ENCODE measurements around the gene CEP112. TPM values are rescaled to one million over a fixed set of nuclear protein-coding genes. Genes with fewer than 3 reads are reported as not detected.
A peak's percentile ranks its signal among the peaks of the same experiment; 100 is the strongest.

CEP112 gene
- total and polyA plus RNA-seq, 7 experiments from 2014 or later = 0.08 to 2.5 (median 0.66) TPM; not detected in 1

GRCh38 chr17:65665966-65666365, 526.0 kb downstream of the CEP112 start:
- no peak overlapping the region for H3K27ac Mint-ChIP-seq
- no peaks in the 10 kb centered on the region for H3K9me3 ChIP-seq (ENCODE audit: control insufficient read depth in 2 of 3, low read length in 3 of 3)
- H3K4me3 Mint-ChIP-seq = no peak overlapping the region
- H3K27ac ChIP-seq (ENCODE audit: low read depth, low read length) = no peak overlapping the region
- CTCF ChIA-PET = no interaction called here
- POLR2A ChIA-PET = no interaction called here
- no peaks in the 10 kb centered on the region for H3K4me1 ChIP-seq (ENCODE audit: control insufficient read depth in 2 of 2, insufficient read depth in 2 of 2, low read length in 2 of 2)
- no peak overlapping the region for H3K4me3 ChIP-seq (ENCODE audit: low read length)
- no peaks in the 10 kb centered on the region for H3K36me3 ChIP-seq (ENCODE audit: control insufficient read depth in 2 of 3, insufficient read depth in 3 of 3, low read length in 3 of 3)
- no peak for ATAC-seq
- H3K4me1 Mint-ChIP-seq = peaks cover 0 to 3% (median under 1%) of the 10 kb centered on the region in 7 donors
- H3K9me3 Mint-ChIP-seq = peaks cover 0 to under 1% (median 0%) of the 10 kb centered on the region in 11 donors
- H3K36me3 Mint-ChIP-seq = peaks cover 0 to 5% (median 0%) of the 10 kb centered on the region in 5 donors
- H3K27me3 ChIP-seq (ENCODE audit: control insufficient read depth in 2 of 2, insufficient read depth in 2 of 2, low read length in 2 of 2) = no peaks in the 10 kb centered on the region
- no peak for DNase-seq
- intact Hi-C loops (cut with micrococcal nuclease) = no loop called here
- H3K27me3 Mint-ChIP-seq = peaks cover 0 to 4% (median 0%) of the 10 kb centered on the region in 5 donors

GRCh38 chr17:65664696-65665095, 527.2 kb downstream of the CEP112 start:
- Histone ChIP-seq H3K9me3 (ENCODE audit: control insufficient read depth in 2 of 3, low read length in 3 of 3) (no peaks in the 10 kb centered on the region), H3K36me3 (ENCODE audit: control insufficient read depth in 2 of 3, insufficient read depth in 3 of 3, low read length in 3 of 3) (no peaks in the 10 kb centered on the region), H3K4me1 (ENCODE audit: control insufficient read depth in 2 of 2, insufficient read depth in 2 of 2, low read length in 2 of 2) (no peaks in the 10 kb centered on the region), H3K4me3 (ENCODE audit: low read length) (no peak overlapping the region), H3K27ac (ENCODE audit: low read depth, low read length) (no peak overlapping the region), H3K27me3 (ENCODE audit: control insufficient read depth in 2 of 2, insufficient read depth in 2 of 2, low read length in 2 of 2) (no peaks in the 10 kb centered on the region)
- Mint-ChIP-seq H3K4me1 (peaks cover 0 to 14% (median 9%) of the 10 kb centered on the region in 7 donors), H3K27me3 (peaks cover 0 to 4% (median 0%) of the 10 kb centered on the region in 5 donors), H3K36me3 (peaks cover 0 to 5% (median 0%) of the 10 kb centered on the region in 5 donors), H3K9me3 (peaks cover 0 to 4% (median 0%) of the 10 kb centered on the region in 11 donors), H3K4me3 (no peak overlapping the region), H3K27ac (no peak overlapping the region)
- DNase-seq = no peak
- POLR2A ChIA-PET = no interaction called here
- intact Hi-C loops (cut with micrococcal nuclease) = no loop called here
- CTCF ChIA-PET = no interaction called here
- no peak for ATAC-seq

GRCh38 chr17:65664266-65664665, 527.7 kb downstream of the CEP112 start:
- H3K27ac Mint-ChIP-seq = no peak overlapping the region
- H3K4me3 Mint-ChIP-seq = no peak overlapping the region
- no peak for ATAC-seq
- intact Hi-C loops (cut with micrococcal nuclease) = no loop called here
- H3K9me3 Mint-ChIP-seq = peaks cover 0 to 4% (median 0%) of the 10 kb centered on the region in 11 donors
- no peak overlapping the region for H3K4me3 ChIP-seq (ENCODE audit: low read length)
- H3K27me3 Mint-ChIP-seq = peaks cover 0 to 4% (median 0%) of the 10 kb centered on the region in 5 donors
- H3K27me3 ChIP-seq (ENCODE audit: control insufficient read depth in 2 of 2, insufficient read depth in 2 of 2, low read length in 2 of 2) = no peaks in the 10 kb centered on the region
- no peaks in the 10 kb centered on the region for H3K9me3 ChIP-seq (ENCODE audit: control insufficient read depth in 2 of 3, low read length in 3 of 3)
- DNase-seq = no peak
- CTCF ChIA-PET = no interaction called here
- H3K27ac ChIP-seq (ENCODE audit: low read depth, low read length) = no peak overlapping the region
- POLR2A ChIA-PET = no interaction called here
- peaks cover 0 to 5% (median 0%) of the 10 kb centered on the region in 5 donors for H3K36me3 Mint-ChIP-seq
- H3K4me1 Mint-ChIP-seq = peaks cover 0 to 19% (median 13%) of the 10 kb centered on the region in 7 donors
- H3K4me1 ChIP-seq (ENCODE audit: control insufficient read depth in 2 of 2, insufficient read depth in 2 of 2, low read length in 2 of 2) = no peaks in the 10 kb centered on the region
- H3K36me3 ChIP-seq (ENCODE audit: control insufficient read depth in 2 of 3, insufficient read depth in 3 of 3, low read length in 3 of 3) = no peaks in the 10 kb centered on the region

GRCh38 chr17:65662196-65662595, 529.7 kb downstream of the CEP112 start:
- H3K27me3 ChIP-seq (ENCODE audit: control insufficient read depth in 2 of 2, insufficient read depth in 2 of 2, low read length in 2 of 2) = no peaks in the 10 kb centered on the region
- no peaks in the 10 kb centered on the region for H3K9me3 ChIP-seq (ENCODE audit: control insufficient read depth in 2 of 3, low read length in 3 of 3)
- no peak for ATAC-seq
- no peak overlapping the region for H3K4me3 ChIP-seq (ENCODE audit: low read length)
- no peaks in the 10 kb centered on the region for H3K4me1 ChIP-seq (ENCODE audit: control insufficient read depth in 2 of 2, insufficient read depth in 2 of 2, low read length in 2 of 2)
- H3K36me3 Mint-ChIP-seq = peaks cover 0 to 5% (median 0%) of the 10 kb centered on the region in 5 donors
- H3K36me3 ChIP-seq (ENCODE audit: control insufficient read depth in 2 of 3, insufficient read depth in 3 of 3, low read length in 3 of 3) = no peaks in the 10 kb centered on the region
- H3K4me1 Mint-ChIP-seq = peaks cover 0 to 19% (median 13%) of the 10 kb centered on the region in 7 donors
- no peak overlapping the region for H3K27ac ChIP-seq (ENCODE audit: low read depth, low read length)
- no peak overlapping the region for H3K4me3 Mint-ChIP-seq
- no peaks in the 10 kb centered on the region for H3K27me3 Mint-ChIP-seq
- no peak for DNase-seq
- peaks cover 0 to 4% (median 0%) of the 10 kb centered on the region in 11 donors for H3K9me3 Mint-ChIP-seq
- intact Hi-C loops (cut with micrococcal nuclease) = no loop called here
- POLR2A ChIA-PET = no interaction called here
- H3K27ac Mint-ChIP-seq = no peak overlapping the region
- CTCF ChIA-PET = no interaction called here

- peaks cover 0 to 4% (median 0%) of the 10 kb centered on the region in 11 donors for H3K9me3 Mint-ChIP-seq
- H3K4me3 Mint-ChIP-seq = no peak overlapping the region
- intact Hi-C loops (cut with micrococcal nuclease) = no loop called here
- no peak for DNase-seq
- no peak overlapping the region for H3K4me3 ChIP-seq (ENCODE audit: low read length)
- peaks cover 3 to 22% (median 18%) of the 10 kb centered on the region in 7 donors for H3K4me1 Mint-ChIP-seq
- ATAC-seq = no peak
- no peaks in the 10 kb centered on the region for H3K4me1 ChIP-seq (ENCODE audit: control insufficient read depth in 2 of 2, insufficient read depth in 2 of 2, low read length in 2 of 2)
- ChIA-PET POLR2A (no interaction called here), CTCF (no interaction called here)
- H3K27ac ChIP-seq (ENCODE audit: low read depth, low read length) = no peak overlapping the region
- H3K36me3 Mint-ChIP-seq = peaks cover 0 to 5% (median 0%) of the 10 kb centered on the region in 5 donors
- H3K27ac Mint-ChIP-seq = peak overlapping the region in 1 of 9 donors; percentile 34
- no peaks in the 10 kb centered on the region for H3K9me3 ChIP-seq (ENCODE audit: control insufficient read depth in 2 of 3, low read length in 3 of 3)
- no peaks in the 10 kb centered on the region for H3K27me3 ChIP-seq (ENCODE audit: control insufficient read depth in 2 of 2, insufficient read depth in 2 of 2, low read length in 2 of 2)
- H3K27me3 Mint-ChIP-seq = no peaks in the 10 kb centered on the region
- no peaks in the 10 kb centered on the region for H3K36me3 ChIP-seq (ENCODE audit: control insufficient read depth in 2 of 3, insufficient read depth in 3 of 3, low read length in 3 of 3)
These were observed 531.0 kb downstream of the CEP112 start for GRCh38 chr17:65660947-65661346.

- Mint-ChIP-seq H3K4me3 (no peak overlapping the region), H3K4me1 (peaks cover 3 to 22% (median 18%) of the 10 kb centered on the region in 7 donors), H3K9me3 (peaks cover 0 to 4% (median 0%) of the 10 kb centered on the region in 11 donors), H3K27ac (peak overlapping the region in 1 of 9 donors; percentile 44), H3K36me3 (peaks cover 0 to 5% (median 0%) of the 10 kb centered on the region in 5 donors), H3K27me3 (no peaks in the 10 kb centered on the region)
- intact Hi-C loops (cut with micrococcal nuclease) = no loop called here
- no peak for ATAC-seq
- H3K27me3 ChIP-seq (ENCODE audit: control insufficient read depth in 2 of 2, insufficient read depth in 2 of 2, low read length in 2 of 2) = no peaks in the 10 kb centered on the region
- DNase-seq = no peak
- H3K9me3 ChIP-seq (ENCODE audit: control insufficient read depth in 2 of 3, low read length in 3 of 3) = no peaks in the 10 kb centered on the region
- H3K4me1 ChIP-seq (ENCODE audit: control insufficient read depth in 2 of 2, insufficient read depth in 2 of 2, low read length in 2 of 2) = no peaks in the 10 kb centered on the region
- H3K36me3 ChIP-seq (ENCODE audit: control insufficient read depth in 2 of 3, insufficient read depth in 3 of 3, low read length in 3 of 3) = no peaks in the 10 kb centered on the region
- ChIA-PET POLR2A (no interaction called here), CTCF (no interaction called here)
- no peak overlapping the region for H3K27ac ChIP-seq (ENCODE audit: low read depth, low read length)
- H3K4me3 ChIP-seq (ENCODE audit: low read length) = no peak overlapping the region
These were observed 531.9 kb downstream of the CEP112 start for GRCh38 chr17:65660078-65660477.

GRCh38 chr17:65659512-65659911, 532.4 kb downstream of the CEP112 start:
- Histone ChIP-seq H3K27me3 (ENCODE audit: control insufficient read depth in 2 of 2, insufficient read depth in 2 of 2, low read length in 2 of 2) (no peaks in the 10 kb centered on the region), H3K36me3 (ENCODE audit: control insufficient read depth in 2 of 3, insufficient read depth in 3 of 3, low read length in 3 of 3) (no peaks in the 10 kb centered on the region), H3K9me3 (ENCODE audit: control insufficient read depth in 2 of 3, low read length in 3 of 3) (no peaks in the 10 kb centered on the region), H3K27ac (ENCODE audit: low read depth, low read length) (no peak overlapping the region), H3K4me3 (ENCODE audit: low read length) (no peak overlapping the region), H3K4me1 (ENCODE audit: control insufficient read depth in 2 of 2, insufficient read depth in 2 of 2, low read length in 2 of 2) (no peaks in the 10 kb centered on the region)
- ATAC-seq = no peak
- intact Hi-C loops (cut with micrococcal nuclease) = no loop called here
- Mint-ChIP-seq H3K4me1 (peaks cover 3 to 22% (median 18%) of the 10 kb centered on the region in 7 donors), H3K27me3 (no peaks in the 10 kb centered on the region), H3K36me3 (peaks cover 0 to 5% (median 0%) of the 10 kb centered on the region in 5 donors), H3K27ac (peak overlapping the region in 1 of 9 donors; percentile 44), H3K4me3 (no peak overlapping the region), H3K9me3 (peaks cover 0 to 4% (median 0%) of the 10 kb centered on the region in 11 donors)
- DNase-seq = no peak
- POLR2A ChIA-PET = no interaction called here
- CTCF ChIA-PET = no interaction called here
